ENCODE measurements around the gene PRPS1.
"Not testable (repeated sequence)": the region's sequence is repeated elsewhere in the genome, so short reads cannot be mapped to it uniquely, and the experiment has no call there.

DNA sequence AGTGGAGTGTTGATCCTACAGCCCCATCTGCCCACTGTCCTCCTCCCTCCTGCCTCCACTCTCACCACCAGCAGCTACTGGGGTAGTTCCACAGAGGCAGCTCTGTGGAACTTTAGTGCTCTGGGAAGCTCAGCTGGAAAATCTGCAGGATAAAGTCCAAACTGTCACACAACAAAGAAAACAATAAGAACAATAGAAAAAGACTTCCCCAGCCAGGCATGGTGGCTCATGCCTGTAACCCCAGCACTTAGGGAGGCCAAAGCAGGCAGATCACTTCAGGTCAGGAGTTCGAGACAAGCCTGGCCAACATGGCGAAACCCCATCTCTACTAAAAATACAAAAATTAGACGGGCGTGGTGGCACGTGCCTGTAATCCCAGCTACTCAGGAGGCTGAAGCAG lies 40.4 kb downstream of the PRPS1 start:
- not testable (repeated sequence) for TF ChIP-seq TAF1, POLR2AphosphoS5, POLR2A, POU2F2 (IDR thresholded peaks at IDR 0.05; ENCODE audit: low read depth, low read length)

All from GM12891 (cell line).